Neutrophil (primary cell): ENCODE data around the gene DENND1A.

Experiments used
- H3K27ac ChIP-seq: fragments of 200-600 bp; sonication (generic); 2 replicates; pipeline ENCODE4 v1.5.1; 2016; ENCODE audit warnings: mild to moderate bottlenecking, moderate library complexity
- H3K27me3 ChIP-seq: fragments of 200-600 bp; sonication (generic); 2 replicates; pipeline ENCODE4 v1.6.0; 2016; ENCODE audit warnings: mild to moderate bottlenecking
- H3K36me3 ChIP-seq: fragments of 200-600 bp; sonication (generic); 2 replicates; pipeline ENCODE4 v1.5.1; 2017
- H3K4me1 ChIP-seq, 2 experiments: fragments of 200-600 bp in 1 of 2; sonication (generic) in 1 of 2; 1 replicate in 1 of 2; 2 replicates in 1 of 2; pipeline versions ENCODE4 v1.5.1 to v1.6.1; 2013 to 2016; ENCODE audit warnings: low read depth in 1 of 2, low read length in 1 of 2, mild to moderate bottlenecking in 1 of 2, moderate library complexity in 1 of 2; ENCODE audit not compliant: control insufficient read depth in 1 of 2, insufficient read depth in 1 of 2
- H3K4me3 ChIP-seq, 2 experiments: fragments of 200-600 bp in 1 of 2; sonication (generic) in 1 of 2; 1 replicate in 1 of 2; 2 replicates in 1 of 2; pipeline ENCODE4 v1.5.1; 2013 to 2016; ENCODE audit warnings: low read depth in 1 of 2, low read length in 1 of 2, mild to moderate bottlenecking in 1 of 2, moderate library complexity in 1 of 2
- H3K9me3 ChIP-seq: fragments of 200-600 bp; sonication (generic); 2 replicates; pipeline ENCODE4 v1.5.1; 2016
- CTCF ChIP-seq: fragments of 200-600 bp; sonication (generic); IDR thresholded peaks from 2 replicates; pipeline ENCODE4 v1.5.1; 2016; ENCODE audit warnings: antibody characterized with exemption

Gene DENND1A

GRCh38 chr9:123798195-123798594, 131.7 kb downstream of the DENND1A start:
- no peak for TF ChIP-seq CTCF
- no peaks in the 10 kb centered on the region for H3K9me3 ChIP-seq

GRCh38 chr9:123796618-123797484, 133.1 kb downstream of the DENND1A start:
- Histone ChIP-seq H3K36me3 (no peaks in the 10 kb centered on the region), H3K9me3 (no peaks in the 10 kb centered on the region), H3K4me1 (peaks cover 16 to 19% of the 10 kb centered on the region in 2 experiments), H3K27me3 (no peaks in the 10 kb centered on the region), H3K4me3 (peak overlapping the region in 1 of 2 experiments; percentile 23), H3K27ac (peak overlapping the region; percentile 29)
- no peak for TF ChIP-seq CTCF

More at GRCh38 chr9:123798195-123798594, 131.7 kb downstream of the DENND1A start:
- Histone ChIP-seq H3K4me1 (peaks cover 7 to 15% of the 10 kb centered on the region in 2 experiments), H3K27me3 (no peaks in the 10 kb centered on the region), H3K27ac (no peak overlapping the region), H3K4me3 (no peak overlapping the region), H3K36me3 (no peaks in the 10 kb centered on the region)

GRCh38 chr9:123796094-123796493, 133.8 kb downstream of the DENND1A start:
- Histone ChIP-seq H3K27me3 (no peaks in the 10 kb centered on the region), H3K9me3 (no peaks in the 10 kb centered on the region), H3K27ac (peak overlapping the region; percentile 29), H3K36me3 (no peaks in the 10 kb centered on the region), H3K4me3 (no peak overlapping the region), H3K4me1 (peaks cover 18 to 25% of the 10 kb centered on the region in 2 experiments)
- no peak for TF ChIP-seq CTCF

- no peaks in the 10 kb centered on the region for H3K36me3 ChIP-seq
- H3K27me3 ChIP-seq: no peaks in the 10 kb centered on the region
- H3K27ac ChIP-seq: no peak overlapping the region
- TF ChIP-seq CTCF: no peak
- no peaks in the 10 kb centered on the region for H3K9me3 ChIP-seq
- H3K4me1 ChIP-seq: peaks cover 18 to 25% of the 10 kb centered on the region in 2 experiments
- H3K4me3 ChIP-seq: no peak overlapping the region
These were observed 134.6 kb downstream of the DENND1A start for GRCh38 chr9:123795336-123795735.

GRCh38 chr9:123792501-123792900, 137.4 kb downstream of the DENND1A start:
- TF ChIP-seq CTCF: no peak
- Histone ChIP-seq H3K27ac (no peak overlapping the region), H3K4me1 (peaks cover 18 to 25% of the 10 kb centered on the region in 2 experiments), H3K36me3 (no peaks in the 10 kb centered on the region), H3K27me3 (no peaks in the 10 kb centered on the region), H3K9me3 (no peaks in the 10 kb centered on the region), H3K4me3 (no peak overlapping the region)
